HCT116 (cell line): Measurements from ENCODE around the gene TRIM14. TPM values are rescaled to one million over a fixed set of nuclear protein-coding genes. Genes with fewer than 3 reads are reported as not detected.

ENCODE experiments used
- ATAC-seq: fragments of 200-7000 bp; cut with Tn5 transposase; 2 replicates; pipeline ENCODE4 v1.9.1; 2020; ENCODE audit warnings: mild to moderate bottlenecking, moderate library complexity
- BruUV-seq: library from RNA; stranded (reverse); fragments of 400-500 nt; replicated peaks from 2 replicates; lab custom pipeline; 2021; lab: Mats Ljungman, UMichigan
- CTCF ChIA-PET: fragments of 300-600 bp; sonication (Branson Sonifier 250); formaldehyde crosslinking; loops from one replicate; lab custom pipeline; 2021; ENCODE audit warnings: antibody characterized with exemption; lab: Charles Lee
- POLR2A ChIA-PET: fragments of 300-600, 350-600 bp; sonication (Branson Sonifier 250); formaldehyde crosslinking; loops from one replicate; lab custom pipeline; 2021; ENCODE audit warnings: antibody characterized with exemption; lab: Charles Lee
- RAD21 ChIA-PET, 2 experiments: fragments of 300-600 bp; sonication (Branson Sonifier 250); formaldehyde crosslinking; loops; one replicate each; lab custom pipeline; 2023; ENCODE audit warnings: low total read pairs in 2 of 2; ENCODE audit not compliant: uncharacterized antibody in 2 of 2, unreplicated experiment in 2 of 2, low non-redundant PET in 1 of 2; lab: Charles Lee
- DNase-seq: peaks from one replicate; pipeline ENCODE4 v3.0.0-alpha.2; 2010; ENCODE audit warnings: low read depth, low spot score
- H2AFZ ChIP-seq: fragments of 200-600 bp; shearing (Covaris generic), sonication (generic); 2 replicates; pipeline ENCODE4 v1.6.1; 2017; ENCODE audit warnings: low read depth, mixed run types, mixed read lengths, antibody characterized with exemption, low read length; ENCODE audit not compliant: poor library complexity, severe bottlenecking
- H3K27ac ChIP-seq: 2 replicates; pipeline ENCODE4 v1.5.1; 2012; ENCODE audit warnings: low read depth, low read length
- H3K27me3 ChIP-seq: fragments of 200-600 bp; sonication (generic); 2 replicates; pipeline ENCODE4 v1.6.1; 2016; ENCODE audit warnings: mixed run types, low read length, mixed read lengths; ENCODE audit not compliant: insufficient read depth
- H3K36me3 ChIP-seq, 2 experiments: fragments of 200-500 bp in 1 of 2; fragments of 200-600 bp in 1 of 2; sonication (Bioruptor generic) in 1 of 2; sonication (generic) in 1 of 2; 2 replicates each; pipeline versions ENCODE4 v1.5.1 to v1.6.1; 2014 to 2016; ENCODE audit warnings: low read length in 2 of 2, inconsistent platforms in 1 of 2, mixed read lengths in 1 of 2, mixed run types in 1 of 2; ENCODE audit not compliant: insufficient read depth in 2 of 2, control insufficient read depth in 1 of 2
- H3K4me1 ChIP-seq, 2 experiments: fragments of 200-600 bp in 1 of 2; sonication (generic) in 1 of 2; 2 replicates each; pipeline versions ENCODE4 v1.5.1 to v1.6.1; 2012 to 2017; ENCODE audit warnings: low read length in 2 of 2, inconsistent platforms in 1 of 2, mild to moderate bottlenecking in 1 of 2, mixed read lengths in 1 of 2, mixed run types in 1 of 2, moderate library complexity in 1 of 2; ENCODE audit not compliant: insufficient read depth in 2 of 2, control insufficient read depth in 1 of 2
- H3K4me2 ChIP-seq: fragments of 200-600 bp; sonication (generic); 2 replicates; pipeline ENCODE4 v1.6.1; 2017; ENCODE audit warnings: mixed run types, low read length, mixed read lengths
- H3K4me3 ChIP-seq, 2 experiments: fragments of 200-600 bp in 1 of 2; sonication (generic) in 1 of 2; replicated peaks in 1 of 2; 2 replicates each; pipeline ENCODE4 v1.5.1; 2011 to 2016; ENCODE audit warnings: low read length in 2 of 2, control low read depth in 1 of 2, low read depth in 1 of 2, mild to moderate bottlenecking in 1 of 2, mixed read lengths in 1 of 2, mixed run types in 1 of 2
- H3K79me2 ChIP-seq: fragments of 200-600 bp; sonication (generic); 2 replicates; pipeline ENCODE4 v1.6.1; 2017; ENCODE audit warnings: mild to moderate bottlenecking, mixed run types, low read length, moderate library complexity, mixed read lengths; ENCODE audit not compliant: insufficient read depth
- H3K9ac ChIP-seq: fragments of 200-600 bp; sonication (generic); 2 replicates; pipeline ENCODE4 v1.6.1; 2016; ENCODE audit warnings: low read length, mixed read lengths
- H3K9me2 ChIP-seq: fragments of 200-600 bp; sonication (generic), shearing (Covaris generic); 2 replicates; pipeline ENCODE4 v1.6.1; 2017; ENCODE audit warnings: mixed run types, mild to moderate bottlenecking, moderate library complexity; ENCODE audit not compliant: insufficient read depth
- H3K9me3 ChIP-seq, 2 experiments: fragments of 200-500 bp in 1 of 2; fragments of 200-600 bp in 1 of 2; sonication (Bioruptor generic) in 1 of 2; sonication (generic) in 1 of 2; 2 replicates each; pipeline ENCODE4 v1.6.1; 2014 to 2017; ENCODE audit warnings: low read length in 2 of 2, mixed read lengths in 2 of 2, inconsistent platforms in 1 of 2, low read depth in 1 of 2, mild to moderate bottlenecking in 1 of 2, mixed run types in 1 of 2, moderate library complexity in 1 of 2; ENCODE audit not compliant: control insufficient read depth in 1 of 2, insufficient read depth in 1 of 2
- H4K20me1 ChIP-seq: fragments of 200-600 bp; sonication (generic), shearing (Covaris generic); 2 replicates; pipeline ENCODE4 v1.6.1; 2017; ENCODE audit warnings: mixed run types, mild to moderate bottlenecking, moderate library complexity; ENCODE audit not compliant: insufficient read depth
- ELF1 ChIP-seq: IDR thresholded peaks from 2 replicates; pipeline ENCODE4 v1.6.1; 2012; ENCODE audit warnings: low read depth, borderline replicate concordance
- EZH2 ChIP-seq: fragments of 200-600 bp; sonication (generic); IDR thresholded peaks from 2 replicates; pipeline ENCODE4 v1.6.1; 2017; ENCODE audit warnings: antibody characterized with exemption, mixed run types
- EZH2phosphoT487 ChIP-seq: fragments of 200-600 bp; IDR thresholded peaks from 2 replicates; pipeline ENCODE4 v1.6.1; 2018; ENCODE audit warnings: antibody characterized with exemption, borderline replicate concordance
- POLR2AphosphoS5 ChIP-seq: IDR thresholded peaks from 2 replicates; pipeline ENCODE4 v1.6.1; 2011; ENCODE audit warnings: mild to moderate bottlenecking, low read depth, low read length, moderate library complexity
- SIN3A ChIP-seq: IDR thresholded peaks from 2 replicates; pipeline ENCODE4 v1.6.1; 2012; ENCODE audit warnings: low read depth
- SP1 ChIP-seq: IDR thresholded peaks from 2 replicates; pipeline ENCODE4 v1.6.1; 2012; ENCODE audit warnings: low read depth
- SRF ChIP-seq: IDR thresholded peaks from 2 replicates; pipeline ENCODE4 v1.6.1; 2012; ENCODE audit warnings: low read depth
- YY1 ChIP-seq: IDR thresholded peaks from 2 replicates; pipeline ENCODE4 v1.6.1; 2011; ENCODE audit warnings: low read length, low read depth, moderate library complexity, mild to moderate bottlenecking; ENCODE audit not compliant: insufficient replicate concordance; ENCODE audit errors: extremely low read depth
- intact Hi-C: fragments of 100-400 bp; cut with micrococcal nuclease; formaldehyde crosslinking; loops from 2 replicates; pipeline ENCODE4 v1.10.0; 2022
- total RNA-seq: library from RNA; stranded (reverse); gene quantifications from one replicate; pipeline ENCODE4 v1.2.1, GENCODE V29; 2021; ENCODE audit not compliant: unreplicated experiment
- TF ChIP-seq, protein P1 (sequence below): IDR thresholded peaks from 2 replicates; pipeline ENCODE4 v1.6.1; 2011; ENCODE audit warnings: mild to moderate bottlenecking, low read length, moderate library complexity; ENCODE audit not compliant: insufficient replicate concordance; ENCODE audit errors: extremely low read depth
- TF ChIP-seq, protein P2 (sequence below): IDR thresholded peaks from 2 replicates; pipeline ENCODE4 v1.6.1; 2012
- TF ChIP-seq, protein P3 (sequence below): IDR thresholded peaks from 2 replicates; pipeline ENCODE4 v1.6.1; 2012

TRIM14 gene
- total RNA-seq, 1 experiment from 2014 or later: 24.4 TPM

GRCh38 chr9:98101416-98101815 lies 17.6 kb downstream of the TRIM14 start (continued):
- TF ChIP-seq, protein P1, sequence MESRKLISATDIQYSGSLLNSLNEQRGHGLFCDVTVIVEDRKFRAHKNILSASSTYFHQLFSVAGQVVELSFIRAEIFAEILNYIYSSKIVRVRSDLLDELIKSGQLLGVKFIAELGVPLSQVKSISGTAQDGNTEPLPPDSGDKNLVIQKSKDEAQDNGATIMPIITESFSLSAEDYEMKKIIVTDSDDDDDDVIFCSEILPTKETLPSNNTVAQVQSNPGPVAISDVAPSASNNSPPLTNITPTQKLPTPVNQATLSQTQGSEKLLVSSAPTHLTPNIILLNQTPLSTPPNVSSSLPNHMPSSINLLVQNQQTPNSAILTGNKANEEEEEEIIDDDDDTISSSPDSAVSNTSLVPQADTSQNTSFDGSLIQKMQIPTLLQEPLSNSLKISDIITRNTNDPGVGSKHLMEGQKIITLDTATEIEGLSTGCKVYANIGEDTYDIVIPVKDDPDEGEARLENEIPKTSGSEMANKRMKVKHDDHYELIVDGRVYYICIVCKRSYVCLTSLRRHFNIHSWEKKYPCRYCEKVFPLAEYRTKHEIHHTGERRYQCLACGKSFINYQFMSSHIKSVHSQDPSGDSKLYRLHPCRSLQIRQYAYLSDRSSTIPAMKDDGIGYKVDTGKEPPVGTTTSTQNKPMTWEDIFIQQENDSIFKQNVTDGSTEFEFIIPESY: no peak
- TF ChIP-seq, protein P2, sequence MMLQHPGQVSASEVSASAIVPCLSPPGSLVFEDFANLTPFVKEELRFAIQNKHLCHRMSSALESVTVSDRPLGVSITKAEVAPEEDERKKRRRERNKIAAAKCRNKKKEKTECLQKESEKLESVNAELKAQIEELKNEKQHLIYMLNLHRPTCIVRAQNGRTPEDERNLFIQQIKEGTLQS: no peak
- TF ChIP-seq EZH2 (no peak), POLR2AphosphoS5 (no peak), EZH2phosphoT487 (no peak), ELF1 (no peak)

DNA sequence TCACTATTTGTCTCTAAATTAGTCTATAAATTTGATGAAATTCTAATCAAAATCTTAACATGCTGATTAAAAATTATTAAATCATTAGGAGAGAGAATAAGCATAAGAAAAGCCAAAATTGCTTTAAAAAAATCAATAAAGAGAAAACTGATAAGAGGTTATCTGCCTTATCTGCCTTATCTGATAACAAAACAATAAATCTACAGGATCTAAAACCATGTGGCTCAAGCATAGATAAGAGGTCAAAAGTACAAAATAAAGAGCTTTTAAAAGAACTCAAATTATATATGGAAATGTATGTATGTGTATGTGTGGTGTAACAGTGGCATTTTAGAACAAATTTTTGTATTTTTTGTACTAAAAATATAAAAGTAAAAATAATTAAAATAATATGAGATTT lies 18.6 kb downstream of the TRIM14 start:
- no TSS peak for BruUV-seq
- Histone ChIP-seq H3K9ac (no peak overlapping the region), H3K79me2 (no peaks in the 10 kb centered on the region), H3K4me2 (no peak overlapping the region), H3K4me1 (no peaks in the 10 kb centered on the region), H3K4me3 (no peak overlapping the region), H3K9me2 (no peaks in the 10 kb centered on the region), H3K9me3 (no peaks in the 10 kb centered on the region), H3K27me3 (no peaks in the 10 kb centered on the region), H4K20me1 (no peaks in the 10 kb centered on the region), H3K36me3 (0 out of 4 replicates have a peak, but pooled peaks cover 0 to 6% of the 10 kb centered on the region in 2 experiments), H3K27ac (no peak overlapping the region), H2AFZ (no peak overlapping the region)
- intact Hi-C loops: no loop called here
- POLR2A ChIA-PET: no interaction called here
- ATAC-seq: no peak
- CTCF ChIA-PET: no interaction called here
- RAD21 ChIA-PET: no interaction called here
- DNase-seq: no peak
- TF ChIP-seq EZH2 (no peak), SRF (no peak), POLR2AphosphoS5 (no peak), YY1 (no peak), SIN3A (no peak), SP1 (no peak)
- TF ChIP-seq, protein P3, sequence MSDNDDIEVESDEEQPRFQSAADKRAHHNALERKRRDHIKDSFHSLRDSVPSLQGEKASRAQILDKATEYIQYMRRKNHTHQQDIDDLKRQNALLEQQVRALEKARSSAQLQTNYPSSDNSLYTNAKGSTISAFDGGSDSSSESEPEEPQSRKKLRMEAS: no peak
